GM19239 (cell line): ENCODE results near the gene FNBP1.

Source experiments
- DNase-seq: peaks from one replicate; pipeline ENCODE4 v3.0.0; 2011; ENCODE audit warnings: low spot score; ENCODE audit not compliant: insufficient read length
- FAIRE-seq: peaks from 2 replicates; lab custom pipeline; 2011; peaks lifted over from hg19 to GRCh38; lab: Jason Lieb, UNC

FNBP1 gene

GRCh38 chr9:129885018-129885669 is 157.8 kb downstream of the FNBP1 start:
- DNase-seq (no peak), FAIRE-seq (peak; percentile 31)

GRCh38 chr9:129884220-129885017 is 158.6 kb downstream of the FNBP1 start:
- DNase-seq = peak; percentile 90
- FAIRE-seq = peak; percentile 68

GRCh38 chr9:129881547-129882324 is 161.3 kb downstream of the FNBP1 start:
- DNase-seq = no peak
- no peak for FAIRE-seq

GRCh38 chr9:129880654-129881546 is 162.1 kb downstream of the FNBP1 start:
- FAIRE-seq (no peak), DNase-seq (no peak)

DNA sequence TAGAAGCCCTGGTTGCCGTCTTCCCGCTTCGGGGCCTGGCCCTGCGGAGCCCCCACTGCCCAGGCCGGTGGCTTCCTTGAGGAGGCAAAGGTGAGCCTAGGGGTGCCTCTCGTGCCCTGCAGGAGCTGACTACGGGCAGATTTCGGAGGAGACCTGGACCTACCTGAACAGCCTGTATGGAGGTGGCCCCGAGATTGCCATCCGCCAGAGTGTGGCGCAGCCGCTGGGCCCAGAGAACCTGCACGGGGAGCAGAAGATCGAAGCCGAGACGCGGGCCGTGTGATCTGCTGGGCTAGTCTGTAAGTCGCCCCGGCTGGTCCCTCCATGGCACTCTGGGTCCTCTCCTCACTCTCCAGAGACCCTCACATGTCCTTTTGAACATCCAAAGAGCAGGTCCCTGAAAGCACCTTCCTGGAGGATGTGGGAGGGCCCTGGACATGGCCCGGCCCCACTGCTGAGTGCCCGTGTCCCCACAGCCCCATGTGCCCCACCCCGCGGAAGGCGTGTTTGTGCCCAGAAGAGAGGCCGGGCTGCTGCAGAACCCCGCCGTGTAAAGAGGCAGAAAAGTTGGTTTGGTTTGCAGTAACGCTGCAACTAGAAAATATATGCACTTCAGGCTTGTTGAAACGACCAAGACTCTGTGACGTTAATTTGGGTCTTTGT is 162.9 kb downstream of the FNBP1 start:
- FAIRE-seq (no peak), DNase-seq (no peak)

DNA sequence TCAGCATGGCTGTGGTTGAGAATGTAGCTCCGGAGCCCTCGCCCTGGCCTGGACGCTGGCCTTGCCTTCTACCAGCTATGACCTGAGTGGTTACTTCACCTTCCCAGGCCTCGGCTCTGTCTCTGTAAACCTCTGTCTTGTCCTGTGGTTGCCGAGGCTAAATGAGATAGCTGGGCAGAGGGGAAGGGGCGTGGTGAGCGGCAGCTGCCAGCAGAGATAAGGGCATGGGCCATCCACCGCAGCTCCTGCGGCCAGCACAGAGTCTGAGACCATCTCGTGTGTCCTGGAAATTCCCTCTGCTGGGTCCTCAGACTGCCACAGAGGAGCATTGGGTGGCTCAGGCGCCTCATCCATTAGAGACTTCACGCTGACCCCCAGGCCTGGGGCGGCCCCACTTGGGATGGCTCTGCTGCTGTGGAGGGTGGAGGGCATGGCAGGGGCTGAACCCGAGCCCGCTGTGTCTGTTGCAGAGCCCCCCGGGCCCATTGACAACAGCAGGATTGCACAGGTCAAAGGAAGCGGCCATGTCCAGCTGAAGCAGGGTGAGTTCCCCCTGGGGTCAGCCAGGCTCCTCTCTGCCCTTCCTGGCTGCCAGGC is 163.8 kb downstream of the FNBP1 start:
- DNase-seq (no peak), FAIRE-seq (no peak)

DNA sequence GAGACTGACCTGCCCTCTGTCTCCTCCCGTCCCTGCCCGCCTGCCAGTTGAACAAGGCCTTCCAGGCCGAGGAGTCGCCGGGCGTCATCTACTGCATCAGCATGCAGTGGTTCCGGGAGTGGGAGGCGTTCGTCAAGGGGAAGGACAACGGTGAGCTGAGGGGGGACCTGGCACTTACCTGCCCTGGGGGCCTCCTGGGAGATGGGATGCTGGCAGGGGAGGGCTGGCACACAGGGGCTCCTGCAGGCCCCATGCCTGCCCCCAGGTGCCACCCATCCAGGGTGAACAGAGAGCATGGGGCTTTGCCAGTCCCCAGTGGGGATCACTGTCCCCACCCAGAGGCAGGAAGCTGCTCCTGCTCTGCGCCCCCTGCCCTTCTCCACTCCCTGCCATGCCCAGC is 164.7 kb downstream of the FNBP1 start:
- FAIRE-seq = no peak

DNA sequence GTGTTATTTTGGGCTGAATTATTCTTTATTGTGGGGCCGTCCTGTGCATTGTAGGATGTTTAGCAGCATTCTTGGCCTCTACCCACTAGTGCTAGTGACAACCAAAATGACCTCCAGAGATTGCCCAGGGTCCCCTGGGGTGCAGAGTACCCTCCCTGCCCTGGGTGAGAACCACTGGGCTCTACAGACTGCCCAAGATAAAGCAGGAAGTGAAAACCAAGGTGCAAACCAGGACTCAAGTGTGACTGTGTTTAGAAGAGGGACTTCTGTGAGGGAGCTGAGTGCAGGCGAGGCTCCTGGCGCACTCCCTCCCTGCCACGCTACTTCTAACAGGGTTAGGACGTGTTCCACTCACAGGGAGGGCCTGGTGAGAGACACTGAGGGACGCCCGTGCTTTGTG is 166.2 kb downstream of the FNBP1 start:
- DNase-seq = no peak
- FAIRE-seq = no peak

More for the DNA sequence above, 164.7 kb downstream of the FNBP1 start:
- no peak for DNase-seq

DNA sequence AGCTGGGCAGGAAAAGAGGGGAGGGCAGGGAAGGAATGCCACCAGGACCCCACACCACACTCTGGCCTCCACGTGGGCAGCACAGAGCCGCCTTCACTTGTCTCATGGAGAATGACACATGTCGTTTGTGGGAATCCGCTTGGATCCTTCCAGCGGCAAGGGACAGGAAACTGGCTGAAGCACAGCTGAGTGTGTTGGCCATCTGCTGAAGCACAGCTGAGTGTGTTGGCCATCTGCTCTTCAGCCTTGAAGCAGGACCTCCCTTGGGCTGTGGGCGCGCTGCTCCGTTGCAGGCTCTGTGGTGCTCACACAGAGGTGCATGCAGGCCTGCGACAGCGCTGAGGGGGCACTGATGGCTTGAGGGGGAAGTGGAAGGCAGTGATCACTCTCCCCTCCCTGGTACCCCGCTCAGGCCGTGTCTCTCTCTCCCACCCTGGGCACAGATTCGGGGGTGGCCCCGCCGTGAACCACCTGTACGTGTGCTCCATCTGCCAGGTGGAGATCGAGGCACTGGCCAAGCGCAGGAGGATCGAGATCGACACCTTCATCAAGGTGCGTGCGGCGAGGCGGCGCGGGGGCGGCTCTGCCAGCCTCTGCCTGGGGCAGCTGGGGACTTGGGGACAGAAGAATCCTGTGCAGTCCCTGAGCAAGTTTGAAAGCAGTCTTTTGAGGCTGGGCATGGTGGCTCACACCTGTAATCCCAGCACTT is 167.1 kb downstream of the FNBP1 start:
- FAIRE-seq (no peak), DNase-seq (no peak)

DNA sequence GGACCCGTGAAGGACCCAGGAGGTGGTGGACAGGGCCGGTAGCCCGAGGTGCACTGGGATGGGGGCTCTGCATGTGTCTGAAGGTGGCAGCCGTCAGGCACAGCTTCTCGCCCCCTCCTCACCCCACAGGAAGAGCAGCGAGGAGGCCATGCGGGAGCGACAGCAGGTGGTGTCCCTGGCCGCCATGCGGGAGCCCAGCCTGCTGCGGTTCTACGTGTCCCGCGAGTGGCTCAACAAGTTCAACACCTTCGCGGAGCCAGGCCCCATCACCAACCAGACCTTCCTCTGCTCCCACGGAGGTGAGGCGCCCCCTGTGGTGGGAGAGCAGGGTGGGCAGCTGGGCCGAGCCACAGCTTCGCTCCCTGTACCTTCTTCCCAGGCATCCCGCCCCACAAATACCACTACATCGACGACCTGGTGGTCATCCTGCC is 167.8 kb downstream of the FNBP1 start:
- no peak for FAIRE-seq

DNA sequence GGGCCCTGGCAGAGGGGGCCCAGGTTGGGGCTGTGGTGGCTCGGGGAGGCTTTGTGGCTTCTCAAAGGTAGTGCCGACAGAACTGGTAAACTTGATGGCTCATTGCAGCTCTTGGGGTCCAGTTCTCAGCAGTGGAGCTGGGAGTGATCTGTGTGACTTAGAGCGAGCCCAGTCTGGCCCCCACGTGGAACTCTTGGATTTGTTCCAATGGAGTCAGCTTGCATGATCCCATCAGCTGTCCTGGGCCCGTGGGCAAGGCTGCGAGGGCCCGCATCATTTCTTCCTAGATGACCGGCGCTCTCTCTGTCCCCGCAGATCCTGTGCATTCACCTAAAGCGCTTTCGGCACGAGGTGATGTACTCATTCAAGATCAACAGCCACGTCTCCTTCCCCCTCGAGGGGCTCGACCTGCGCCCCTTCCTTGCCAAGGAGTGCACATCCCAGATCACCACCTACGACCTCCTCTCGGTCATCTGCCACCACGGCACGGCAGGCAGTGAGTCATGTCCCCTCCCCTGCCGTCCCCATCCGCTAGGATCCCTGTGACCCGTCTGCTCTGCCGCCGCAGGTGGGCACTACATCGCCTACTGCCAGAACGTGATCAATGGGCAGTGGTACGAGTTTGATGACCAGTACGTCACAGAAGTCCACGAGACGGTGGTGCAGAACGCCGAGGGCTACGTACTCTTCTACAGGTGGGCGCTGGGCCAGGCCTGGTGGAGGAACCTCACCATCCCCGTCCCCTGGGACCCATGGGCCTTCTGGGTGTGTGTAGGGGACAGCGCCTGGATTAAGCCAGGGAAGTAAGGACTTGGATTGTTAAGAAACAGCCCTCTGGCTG is 168.5 kb downstream of the FNBP1 start:
- no peak for FAIRE-seq
- no peak for DNase-seq

More for the DNA sequence above, 167.8 kb downstream of the FNBP1 start:
- DNase-seq = no peak

DNA sequence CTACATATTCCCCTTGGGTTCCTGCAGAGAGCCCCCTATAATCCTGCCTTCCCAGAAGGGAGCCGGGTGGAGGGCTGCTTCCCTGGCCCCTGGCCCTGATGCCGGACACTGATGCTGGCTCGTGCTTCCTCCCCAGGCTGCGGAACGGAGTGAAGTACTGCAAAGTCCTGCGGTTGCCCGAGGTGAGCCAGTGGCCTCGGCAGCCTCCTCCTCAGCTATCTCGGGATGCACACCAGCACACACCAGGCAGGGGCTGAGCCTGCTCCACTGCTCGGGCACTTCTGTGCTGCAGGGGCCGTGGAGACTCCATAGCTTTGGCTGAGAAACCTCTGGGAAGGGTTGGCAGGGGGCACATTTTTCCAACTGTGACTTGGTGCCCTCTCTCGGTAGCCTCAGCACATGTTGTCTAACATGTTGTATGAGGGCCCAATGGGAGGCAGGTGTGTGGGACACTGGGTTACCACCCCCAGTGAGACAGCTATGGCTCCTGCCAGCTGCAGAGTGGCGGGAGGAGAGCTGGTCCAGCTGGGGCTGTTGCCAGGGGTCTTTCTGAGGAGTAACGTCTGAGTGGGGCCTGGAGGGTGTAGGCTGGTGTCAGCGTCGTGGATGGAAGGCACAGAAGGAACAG is 169.3 kb downstream of the FNBP1 start:
- FAIRE-seq = no peak
- DNase-seq = no peak

DNA sequence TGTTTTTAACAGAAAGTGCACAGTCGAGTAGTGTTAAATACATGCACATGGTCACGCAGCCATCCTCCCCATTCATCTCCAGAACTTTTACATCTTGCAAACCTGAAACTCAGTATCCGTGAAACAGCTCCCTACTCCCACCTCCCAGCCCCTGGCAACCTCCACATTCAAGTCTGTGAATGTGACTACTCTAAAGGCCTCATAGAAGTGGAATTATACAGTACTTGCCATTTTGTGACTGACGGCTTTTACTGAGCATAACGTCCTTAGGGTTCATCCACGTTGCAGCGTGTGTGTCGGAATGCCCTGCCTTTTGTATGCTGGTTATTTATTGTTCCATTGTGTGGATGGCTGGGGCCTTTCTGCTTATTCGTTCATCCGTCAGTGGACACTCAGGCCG is 171.9 kb downstream of the FNBP1 start:
- FAIRE-seq (no peak), DNase-seq (no peak)

DNA sequence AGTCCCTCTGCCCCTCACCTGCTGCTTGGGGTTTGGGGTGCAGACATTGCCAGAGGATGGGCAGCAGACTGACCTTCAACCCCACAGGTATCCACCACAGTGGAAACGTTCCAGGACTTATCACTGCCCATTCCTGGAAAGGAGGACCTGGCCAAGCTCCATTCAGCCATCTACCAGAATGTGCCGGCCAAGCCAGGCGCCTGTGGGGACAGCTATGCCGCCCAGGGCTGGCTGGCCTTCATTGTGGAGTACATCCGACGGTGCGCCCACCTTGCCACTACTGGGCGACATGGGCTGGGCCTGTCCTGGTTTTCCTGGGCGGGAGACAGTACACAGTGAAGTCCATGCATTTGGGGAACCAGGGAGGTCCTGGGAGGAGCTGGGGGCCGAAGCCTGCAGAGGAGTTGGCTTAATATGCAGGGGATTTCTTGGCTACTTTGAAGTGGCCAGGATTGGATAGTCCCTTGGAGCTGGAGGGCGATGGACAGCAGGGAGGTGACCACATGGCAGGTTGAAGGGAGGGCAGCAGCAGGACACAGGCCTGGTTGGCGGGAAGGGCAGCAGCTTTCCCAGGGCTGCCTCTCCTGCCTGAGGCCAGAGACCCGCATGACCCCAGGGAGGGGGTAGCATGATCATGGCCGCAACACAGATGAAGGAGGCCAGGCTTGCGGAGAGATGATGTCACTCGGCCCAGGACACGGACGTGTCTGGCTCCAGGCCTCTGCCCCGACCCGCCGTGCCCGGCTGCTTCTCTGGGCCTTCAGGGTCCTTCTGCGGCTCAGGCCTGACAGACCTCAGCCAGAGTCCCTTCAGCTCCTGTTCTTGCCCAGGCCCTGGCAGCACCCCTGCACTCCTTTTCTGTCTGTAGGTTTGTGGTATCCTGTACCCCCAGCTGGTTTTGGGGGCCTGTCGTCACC is 173.1 kb downstream of the FNBP1 start:
- FAIRE-seq = no peak
- no peak for DNase-seq

DNA sequence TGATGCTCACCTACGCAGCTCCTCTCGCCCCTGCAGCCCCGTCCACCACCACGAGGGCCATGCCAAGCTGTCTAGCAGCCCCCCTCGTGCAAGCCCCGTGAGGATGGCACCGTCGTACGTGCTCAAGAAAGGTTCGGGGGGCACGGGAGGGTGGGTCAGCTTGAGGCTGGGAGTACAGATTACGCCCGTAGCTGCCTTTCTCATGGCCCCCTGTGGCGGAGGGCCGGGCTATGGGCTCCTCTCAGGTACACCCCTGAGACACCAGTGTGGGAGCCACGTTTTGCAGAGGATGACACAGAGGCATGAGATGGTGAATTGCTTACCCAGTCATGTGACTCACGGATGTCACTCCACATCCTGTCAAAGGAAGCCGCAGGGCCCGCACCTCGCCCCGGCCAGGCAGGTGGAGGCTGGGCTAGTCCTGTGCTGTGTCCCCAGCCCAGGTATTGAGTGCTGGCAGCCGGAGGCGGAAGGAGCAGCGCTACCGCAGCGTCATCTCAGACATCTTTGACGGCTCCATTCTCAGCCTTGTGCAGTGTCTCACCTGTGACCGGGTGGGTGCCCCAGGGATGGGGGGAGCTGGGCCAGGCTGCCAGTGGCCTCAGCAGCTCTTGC is 174.0 kb downstream of the FNBP1 start:
- DNase-seq (no peak), FAIRE-seq (no peak)
